ENCODE data around the gene CNTROB.

The CNTROB gene

GRCh38 chr17:7972131-7972785, 40.3 kb downstream of the CNTROB start:
- Histone ChIP-seq H3K4me3 (no peak overlapping the region), H3K27ac (no peak overlapping the region)

- no peak overlapping the region for H3K4me3 ChIP-seq
- H3K27ac ChIP-seq, result no peak overlapping the region
Measured at GRCh38 chr17:7974638-7975131, 42.7 kb downstream of the CNTROB start.

- no peak overlapping the region for H3K4me3 ChIP-seq
- H3K27ac ChIP-seq, result no peak overlapping the region
Measured at GRCh38 chr17:7977039-7977438, 45.0 kb downstream of the CNTROB start.

GRCh38 chr17:7977805-7978204, 45.8 kb downstream of the CNTROB start:
- Histone ChIP-seq H3K4me3 (no peak overlapping the region), H3K27ac (no peak overlapping the region)

GRCh38 chr17:7982173-7982572, 50.2 kb downstream of the CNTROB start:
- Histone ChIP-seq H3K27ac (no peak overlapping the region), H3K4me3 (no peak overlapping the region)

GRCh38 chr17:7982666-7983065, 50.7 kb downstream of the CNTROB start:
- Histone ChIP-seq H3K4me3 (no peak overlapping the region), H3K27ac (no peak overlapping the region)

- no peak overlapping the region for H3K27ac ChIP-seq
- H3K4me3 ChIP-seq, result no peak overlapping the region
Measured at GRCh38 chr17:7984904-7985303, 52.9 kb downstream of the CNTROB start.

GRCh38 chr17:7987112-7987893, 55.3 kb downstream of the CNTROB start:
- no peak overlapping the region for H3K27ac ChIP-seq
- no peak overlapping the region for H3K4me3 ChIP-seq

- Histone ChIP-seq H3K27ac (peak overlapping the region in 1 of 21 experiments; percentile 72), H3K4me3 (no peak overlapping the region)
Measured at GRCh38 chr17:7988750-7989178, 56.8 kb downstream of the CNTROB start.

- Histone ChIP-seq H3K27ac (peak overlapping the region in 19 of 21 experiments; percentile 21 to 90 (median 74)), H3K4me3 (peak overlapping the region; percentile 36 to 66 (median 56))
Measured at GRCh38 chr17:7989781-7990655, 58.0 kb downstream of the CNTROB start.

- Histone ChIP-seq H3K4me3 (no peak overlapping the region), H3K27ac (no peak overlapping the region)
Measured at GRCh38 chr17:7992516-7992915, 60.5 kb downstream of the CNTROB start.

GRCh38 chr17:7992924-7993323, 60.9 kb downstream of the CNTROB start:
- no peak overlapping the region for H3K4me3 ChIP-seq
- H3K27ac ChIP-seq, result no peak overlapping the region

GRCh38 chr17:7993972-7994589, 62.1 kb downstream of the CNTROB start:
- Histone ChIP-seq H3K27ac (no peak overlapping the region), H3K4me3 (no peak overlapping the region)

GRCh38 chr17:7995724-7996123, 63.7 kb downstream of the CNTROB start:
- no peak overlapping the region for H3K4me3 ChIP-seq
- H3K27ac ChIP-seq, result no peak overlapping the region

GRCh38 chr17:7997186-7997585, 65.2 kb downstream of the CNTROB start:
- Histone ChIP-seq H3K4me3 (no peak overlapping the region), H3K27ac (no peak overlapping the region)
